HL-60 (cell line): ENCODE results near the gene CIT.

Experiments
- DNase-seq, 2 experiments: peaks; one replicate each; pipeline ENCODE4 v3.0.0-alpha.2; 2010 to 2020; ENCODE audit warnings: low read depth in 1 of 2, low spot score in 1 of 2
- H3K27ac ChIP-seq: fragments of 250-450 bp; sonication (Bioruptor Pico); replicated peaks from 2 replicates; pipeline ENCODE4 v1.5.1; 2020; ENCODE audit warnings: mild to moderate bottlenecking, moderate library complexity
- H3K27me3 ChIP-seq: fragments of 250-450 bp; sonication (Bioruptor Pico); 2 replicates; pipeline ENCODE4 v1.5.1; 2021; ENCODE audit warnings: mild to moderate bottlenecking, moderate library complexity; ENCODE audit not compliant: insufficient read depth, poor library complexity, severe bottlenecking
- H3K4me3 ChIP-seq: replicated peaks from 2 replicates; pipeline ENCODE4 v1.5.1; 2011; ENCODE audit warnings: mild to moderate bottlenecking, control low read depth, low read length; ENCODE audit not compliant: insufficient read depth
- GABPA ChIP-seq: IDR thresholded peaks from 2 replicates; pipeline ENCODE4 v1.6.1; 2012; ENCODE audit warnings: low read depth
- POLR2AphosphoS5 ChIP-seq: IDR thresholded peaks from 2 replicates; pipeline ENCODE4 v1.6.1; 2012; ENCODE audit warnings: low read depth
- REST ChIP-seq: IDR thresholded peaks from 2 replicates; pipeline ENCODE4 v1.6.1; 2012; ENCODE audit warnings: low read depth; ENCODE audit not compliant: insufficient replicate concordance
- SPI1 ChIP-seq: IDR thresholded peaks from 2 replicates; pipeline ENCODE4 v1.6.1; 2012; ENCODE audit warnings: low read depth, mild to moderate bottlenecking, borderline replicate concordance
- TF ChIP-seq, protein P1 (sequence below): IDR thresholded peaks from one replicate; pipeline ENCODE4 v1.5.1; 2011; ENCODE audit warnings: low read length, control low read depth, inconsistent platforms; ENCODE audit not compliant: insufficient read depth

CIT gene

DNA sequence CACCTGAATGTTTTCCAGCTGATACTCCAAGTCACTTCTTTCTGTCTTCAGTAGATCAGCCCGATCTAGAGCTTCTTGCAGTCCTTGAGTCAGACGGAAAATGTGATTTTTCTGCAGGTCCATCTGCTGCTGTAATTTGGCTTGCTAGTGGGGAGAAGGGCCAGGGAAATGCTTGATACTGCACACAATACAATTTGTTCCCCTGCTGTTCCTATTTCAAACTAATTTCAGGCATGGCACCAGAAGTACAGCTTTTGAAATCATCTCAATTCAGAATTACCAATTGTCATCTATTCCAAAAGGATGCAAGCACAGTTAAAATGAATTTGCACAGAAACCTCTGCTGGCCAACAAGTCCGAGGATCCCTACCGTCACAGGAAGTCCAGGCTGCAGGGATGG lies 155.8 kb downstream of the CIT start:
- TF ChIP-seq REST (no peak), POLR2AphosphoS5 (no peak), GABPA (no peak), SPI1 (no peak)
- TF ChIP-seq, protein P1, sequence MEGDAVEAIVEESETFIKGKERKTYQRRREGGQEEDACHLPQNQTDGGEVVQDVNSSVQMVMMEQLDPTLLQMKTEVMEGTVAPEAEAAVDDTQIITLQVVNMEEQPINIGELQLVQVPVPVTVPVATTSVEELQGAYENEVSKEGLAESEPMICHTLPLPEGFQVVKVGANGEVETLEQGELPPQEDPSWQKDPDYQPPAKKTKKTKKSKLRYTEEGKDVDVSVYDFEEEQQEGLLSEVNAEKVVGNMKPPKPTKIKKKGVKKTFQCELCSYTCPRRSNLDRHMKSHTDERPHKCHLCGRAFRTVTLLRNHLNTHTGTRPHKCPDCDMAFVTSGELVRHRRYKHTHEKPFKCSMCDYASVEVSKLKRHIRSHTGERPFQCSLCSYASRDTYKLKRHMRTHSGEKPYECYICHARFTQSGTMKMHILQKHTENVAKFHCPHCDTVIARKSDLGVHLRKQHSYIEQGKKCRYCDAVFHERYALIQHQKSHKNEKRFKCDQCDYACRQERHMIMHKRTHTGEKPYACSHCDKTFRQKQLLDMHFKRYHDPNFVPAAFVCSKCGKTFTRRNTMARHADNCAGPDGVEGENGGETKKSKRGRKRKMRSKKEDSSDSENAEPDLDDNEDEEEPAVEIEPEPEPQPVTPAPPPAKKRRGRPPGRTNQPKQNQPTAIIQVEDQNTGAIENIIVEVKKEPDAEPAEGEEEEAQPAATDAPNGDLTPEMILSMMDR = no peak
- Histone ChIP-seq H3K4me3 (no peak overlapping the region), H3K27me3 (no peaks in the 10 kb centered on the region), H3K27ac (no peak overlapping the region)
- DNase-seq = no peak

DNA sequence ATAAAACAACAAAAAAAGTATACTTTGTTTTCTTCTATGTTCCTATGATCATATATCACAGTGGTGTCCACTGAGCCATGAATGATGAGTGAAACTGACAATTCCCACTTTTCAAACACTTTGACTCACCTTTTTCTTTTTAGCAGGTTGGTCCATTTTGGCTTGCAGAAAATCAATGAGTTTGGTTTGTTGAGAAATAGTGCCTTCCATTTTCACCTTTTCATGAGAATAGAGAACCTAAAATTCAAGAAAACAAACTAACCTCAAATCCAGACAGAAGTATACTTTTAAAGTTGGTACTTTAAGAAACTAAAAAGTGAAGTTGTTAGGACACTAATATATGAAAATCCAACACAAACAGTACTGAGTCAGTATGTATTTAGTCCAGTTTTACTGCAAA lies 156.8 kb downstream of the CIT start:
- Histone ChIP-seq H3K4me3 (no peak overlapping the region), H3K27ac (no peak overlapping the region), H3K27me3 (no peaks in the 10 kb centered on the region)
- DNase-seq = no peak
- TF ChIP-seq GABPA = no peak
- TF ChIP-seq SPI1 = no peak
- TF ChIP-seq, protein P1 = no peak
- TF ChIP-seq POLR2AphosphoS5 = no peak
- no peak for TF ChIP-seq REST

GRCh38 chr12:119718141-119718540 lies 159.0 kb downstream of the CIT start:
- Histone ChIP-seq H3K27me3 (no peaks in the 10 kb centered on the region), H3K4me3 (no peak overlapping the region), H3K27ac (no peak overlapping the region)
- no peak for TF ChIP-seq SPI1
- TF ChIP-seq, protein P1 = no peak
- no peak for TF ChIP-seq POLR2AphosphoS5
- TF ChIP-seq REST = no peak
- no peak for TF ChIP-seq GABPA
- no peak for DNase-seq
